ENCODE results near the gene ROS1. TPM values are rescaled to one million over a fixed set of nuclear protein-coding genes. Genes with fewer than 3 reads are reported as not detected.

ROS1 gene
- total and polyA plus RNA-seq, 2 donors (not counting 3 experiments of a cell fraction or from before 2014, with no cell fraction given) = not detected

- Histone ChIP-seq H3K4me3 (replicated peaks in 1 of 3; ENCODE audit: insufficient read depth in 1 of 3, low read depth in 1 of 3, low read length in 3 of 3) (no peak overlapping the region), H3K4me2 (ENCODE audit: insufficient read depth, low read length) (no peak overlapping the region), H3K9me3 (replicated peaks; ENCODE audit: control insufficient read depth, insufficient read depth, low read length) (no peaks in the 10 kb centered on the region), H3K36me3 (ENCODE audit: control insufficient read depth in 2 of 2, extremely low read depth in 1 of 2, insufficient read depth in 2 of 2, low read length in 2 of 2) (no peaks in the 10 kb centered on the region), H2AFZ (ENCODE audit: low read depth, low read length) (no peak overlapping the region), H3K4me1 (ENCODE audit: control insufficient read depth, extremely low read depth, insufficient read depth, low read length) (no peaks in the 10 kb centered on the region), H4K20me1 (replicated peaks; ENCODE audit: control insufficient read depth, extremely low read depth, insufficient read depth, low read length) (no peaks in the 10 kb centered on the region), H3K27me3 (ENCODE audit: control insufficient read depth in 2 of 2, insufficient read depth in 2 of 2, low read length in 2 of 2) (peaks cover 11 to 33% of the 10 kb centered on the region in 2 experiments), H3K27ac (ENCODE audit: insufficient read depth, low read depth, low read length) (no peak overlapping the region), H3K79me2 (ENCODE audit: control insufficient read depth, insufficient read depth, low read length) (no peaks in the 10 kb centered on the region), H3K9ac (replicated peaks; ENCODE audit: extremely low read depth, insufficient read depth, low read length) (no peak overlapping the region), H3K9me1 (replicated peaks; ENCODE audit: control insufficient read depth, extremely low read depth, insufficient read depth, low read length) (no peaks in the 10 kb centered on the region)
- TF ChIP-seq EZH2 (IDR thresholded peaks at IDR 0.05; ENCODE audit: borderline replicate concordance, low read depth, low read length, severe bottlenecking) (no peak), GATA2 (IDR thresholded peaks at IDR 0.05; ENCODE audit: insufficient read depth, insufficient read length, low read depth, low read length) (no peak), MYC (IDR thresholded peaks at IDR 0.05; ENCODE audit: low read depth, low read length) (no peak), JUN (IDR thresholded peaks at IDR 0.05; ENCODE audit: borderline replicate concordance, insufficient read depth, insufficient read length, low read depth) (no peak), FOS (IDR thresholded peaks at IDR 0.05; ENCODE audit: borderline replicate concordance, insufficient read depth, low read length) (no peak), POLR2A (IDR thresholded peaks at IDR 0.05; ENCODE audit: low read depth, low read length) (no peak), POLR2AphosphoS5 (IDR thresholded peaks at IDR 0.05; ENCODE audit: insufficient read depth, low read depth, low read length) (no peak), CTCF (IDR thresholded peaks at IDR 0.05; ENCODE audit: extremely low read depth in 1 of 2, insufficient read depth in 1 of 2, low read depth in 1 of 2, low read length in 2 of 2) (no peak), MAX (IDR thresholded peaks at IDR 0.05; ENCODE audit: insufficient read depth, insufficient read length) (no peak)
- POLR2A ChIA-PET = interaction anchor here (0.7 kb wide), 1 partner anchor 9 kb away, joined by 3 read pairs; no protein-coding TSS in a partner anchor
- CTCF ChIA-PET = interaction anchor here (1.1 to 1.5 kb wide), 2 partner anchors 9 to 24 kb away, joined by 3 to 11 read pairs; no protein-coding TSS in a partner anchor
- intact Hi-C loops (cut with micrococcal nuclease) = loop anchor here (5.0 kb wide), 1 partner anchor 94 kb away; no protein-coding TSS in a partner anchor
- no peak for FAIRE-seq
- dilution Hi-C loops (cut with MboI; ENCODE audit: extremely low pct_ligation_motif_present, low sequenced_read_pairs) = no loop called here
- no TSS peak for BruUV-seq (replicated peaks)
- no peak for DNase-seq (ENCODE audit: low read depth, low spot score)
These were observed 15.2 kb upstream of the ROS1 start for GRCh38 chr6:117440706-117441525.
